K562 (cell line): ENCODE data around the gene KMT2A. TPM values are rescaled to one million over a fixed set of nuclear protein-coding genes. Genes with fewer than 3 reads are reported as not detected.

ENCODE experiments used
- ATF2 ChIP-seq: sonication (generic); formaldehyde crosslinking; IDR thresholded peaks from 2 replicates; pipeline ENCODE4 v1.8.1; 2022; ENCODE audit warnings: missing genetic modification reagents
- ATF6 ChIP-seq: sonication (generic); formaldehyde crosslinking; IDR thresholded peaks from 2 replicates; pipeline ENCODE4 v1.4.0; 2020; ENCODE audit warnings: mild to moderate bottlenecking, missing genetic modification reagents
- BACH1 ChIP-seq: fragments of 200-800 bp; sonication (Bioruptor generic); IDR thresholded peaks from 2 replicates; pipeline ENCODE4 v1.6.1; 2016; ENCODE audit warnings: missing genetic modification characterization, missing compliant biosample characterization
- BHLHE40 ChIP-seq: IDR thresholded peaks from 2 replicates; pipeline ENCODE4 v1.6.1; 2011; ENCODE audit warnings: low read length, improper control_type of control experiment
- HOXB6 ChIP-seq: fragments of 250-450 bp; sonication (Bioruptor Pico); IDR thresholded peaks from 2 replicates; pipeline ENCODE4 v1.5.1; 2022; ENCODE audit warnings: mild to moderate bottlenecking, borderline replicate concordance
- NR2C2 ChIP-seq, 2 experiments: fragments of 200-800 bp in 1 of 2; sonication (Bioruptor generic) in 1 of 2; sonication (generic) in 1 of 2; formaldehyde crosslinking in 1 of 2; IDR thresholded peaks; 2 replicates each; pipeline versions ENCODE4 v1.6.1 to v1.8.0; 2016 to 2022; ENCODE audit warnings: mild to moderate bottlenecking in 1 of 2, missing compliant biosample characterization in 1 of 2, missing genetic modification characterization in 1 of 2, missing genetic modification reagents in 1 of 2
- RBM17 ChIP-seq: fragments of 200-400 bp; formaldehyde crosslinking; IDR thresholded peaks from 2 replicates; pipeline ENCODE4 v1.6.1; 2017; ENCODE audit warnings: low read depth, mild to moderate bottlenecking, low read length, borderline replicate concordance
- RNF2 ChIP-seq: sonication (generic); IDR thresholded peaks from 2 replicates; pipeline ENCODE4 v1.6.1; 2016
- SREBF1 ChIP-seq: fragments of 150-350 bp; IDR thresholded peaks from 2 replicates; pipeline ENCODE4 v1.6.1; 2014; ENCODE audit warnings: antibody characterized with exemption, low read depth, low read length, borderline replicate concordance
- TEAD4 ChIP-seq, 2 experiments: sonication (generic) in 1 of 2; formaldehyde crosslinking in 1 of 2; IDR thresholded peaks; 2 replicates each; pipeline versions ENCODE4 v1.6.1 to v1.8.0; 2012 to 2022; ENCODE audit warnings: borderline replicate concordance in 1 of 2, inconsistent platforms in 1 of 2, low read length in 1 of 2, mild to moderate bottlenecking in 1 of 2, missing genetic modification reagents in 1 of 2
- THAP12 ChIP-seq: fragments of 250-450 bp; sonication (Bioruptor Pico); IDR thresholded peaks from 2 replicates; pipeline ENCODE4 v1.9.0; 2021; ENCODE audit warnings: mild to moderate bottlenecking, inconsistent platforms
- THRA ChIP-seq: fragments of 450-650 bp; IDR thresholded peaks from 2 replicates; pipeline ENCODE4 v1.6.1; 2017; ENCODE audit warnings: mild to moderate bottlenecking, moderate library complexity
- TRIM25 ChIP-seq: fragments of 450-650 bp; IDR thresholded peaks from 2 replicates; pipeline ENCODE4 v1.7.0; 2016; ENCODE audit warnings: borderline replicate concordance
- ZFPM2 ChIP-seq: fragments of 250-450 bp; sonication (Bioruptor Pico); IDR thresholded peaks from 2 replicates; pipeline ENCODE4 v1.5.1; 2022; ENCODE audit warnings: mild to moderate bottlenecking
- ZKSCAN8 ChIP-seq: fragments of 200-800 bp; sonication (Bioruptor generic); IDR thresholded peaks from 2 replicates; pipeline ENCODE4 v1.6.1; 2016; ENCODE audit warnings: missing genetic modification characterization, missing compliant biosample characterization
- ZNF253 ChIP-seq: fragments of 250-450 bp; sonication (Bioruptor Pico); conservative IDR thresholded peaks from 2 replicates; pipeline ENCODE4 v1.6.1; 2021; ENCODE audit warnings: mild to moderate bottlenecking
- ZNF589 ChIP-seq: fragments of 200-800 bp; sonication (Bioruptor generic); IDR thresholded peaks from 2 replicates; pipeline ENCODE4 v1.6.1; 2016; ENCODE audit warnings: low read depth, missing genetic modification characterization, missing compliant biosample characterization
- polyA plus RNA-seq, 8 experiments: library from polyadenylated mRNA; depleted of rRNA in 4 of 8; stranded (reverse) in 5 of 8; unstranded in 3 of 8; fragments of >200 nt; fragmentation: Nextera tagmentation in 2 of 8; fragmentation: Illumina TruSeq in 1 of 8; extraction: Ambion mirVana in 2 of 8; extraction: Trizol in 1 of 8; gene quantifications; 2 replicates each; pipeline versions ENCODE4 v1.2.1 to v1.2.3, GENCODE V29; 2011 to 2014; ENCODE audit warnings: inconsistent platforms in 1 of 8, missing spikeins in 1 of 8
- total RNA-seq, 7 experiments: library from RNA; depleted of rRNA in 6 of 7; stranded (reverse); fragments of >200 nt in 6 of 7; fragmentation: Illumina TruSeq in 2 of 7; extraction: Trizol in 2 of 7; gene quantifications; 2 replicates each; pipeline versions ENCODE4 v1.2.1 to v1.2.3, GENCODE V29; 2011 to 2021; ENCODE audit warnings: low replicate concordance in 1 of 7

KMT2A gene
- total and polyA plus RNA-seq, 9 of the 15 experiments (the other 6 are each of a cell fraction or from before 2014, with no cell fraction given): 9.6 to 59.9 (median 32.6) TPM

- TF ChIP-seq RBM17: 0 out of 2 replicates have a peak, but pooled peaks have one; percentile 55
- no peak for TF ChIP-seq SREBF1
- no peak for TF ChIP-seq ZNF589 (CRISPR knock-in tag)
- no peak for TF ChIP-seq ZKSCAN8 (CRISPR knock-in tag)
- no peak for TF ChIP-seq BACH1 (tag)
- TF ChIP-seq HOXB6: no peak
- 0 out of 2 replicates have a peak, but pooled peaks have one; percentile 30 for TF ChIP-seq ATF2 (CRISPR knock-in tag)
- TF ChIP-seq ZFPM2 (CRISPR knock-in tag): no peak
- TF ChIP-seq RNF2: peak; percentile 69
- no peak for TF ChIP-seq TEAD4 (IDR thresholded peaks at IDR 0.05; ENCODE audit: low read length)
- no peak for TF ChIP-seq TEAD4 (CRISPR knock-in tag; IDR thresholded peaks at IDR 0.05; ENCODE audit: borderline replicate concordance)
- TF ChIP-seq ATF6 (CRISPR knock-in tag): no peak
- no peak for TF ChIP-seq THRA
- no peak for TF ChIP-seq BHLHE40
- no peak; the same call in 1 of the 2 replicates for TF ChIP-seq THAP12
- no peak for TF ChIP-seq TRIM25
- TF ChIP-seq ZNF253 (CRISPR knock-in tag): no peak
- peak; percentile 75; the same call in 1 of the 2 replicates for TF ChIP-seq NR2C2 (CRISPR knock-in tag; IDR thresholded peaks at IDR 0.05)
- TF ChIP-seq NR2C2 (tag; IDR thresholded peaks at IDR 0.05): peak; percentile 61
Measured at GRCh38 chr11:118530683-118531596, 94.6 kb downstream of the KMT2A start, which contains the start of gene TMEM25 (continued).
